ENCODE data around the gene CEBPB. TPM values are rescaled to one million over a fixed set of nuclear protein-coding genes. Genes with fewer than 3 reads are reported as not detected.

Gene CEBPB
- 36.2 and 36.4 TPM in 2 replicates for total RNA-seq

DNA sequence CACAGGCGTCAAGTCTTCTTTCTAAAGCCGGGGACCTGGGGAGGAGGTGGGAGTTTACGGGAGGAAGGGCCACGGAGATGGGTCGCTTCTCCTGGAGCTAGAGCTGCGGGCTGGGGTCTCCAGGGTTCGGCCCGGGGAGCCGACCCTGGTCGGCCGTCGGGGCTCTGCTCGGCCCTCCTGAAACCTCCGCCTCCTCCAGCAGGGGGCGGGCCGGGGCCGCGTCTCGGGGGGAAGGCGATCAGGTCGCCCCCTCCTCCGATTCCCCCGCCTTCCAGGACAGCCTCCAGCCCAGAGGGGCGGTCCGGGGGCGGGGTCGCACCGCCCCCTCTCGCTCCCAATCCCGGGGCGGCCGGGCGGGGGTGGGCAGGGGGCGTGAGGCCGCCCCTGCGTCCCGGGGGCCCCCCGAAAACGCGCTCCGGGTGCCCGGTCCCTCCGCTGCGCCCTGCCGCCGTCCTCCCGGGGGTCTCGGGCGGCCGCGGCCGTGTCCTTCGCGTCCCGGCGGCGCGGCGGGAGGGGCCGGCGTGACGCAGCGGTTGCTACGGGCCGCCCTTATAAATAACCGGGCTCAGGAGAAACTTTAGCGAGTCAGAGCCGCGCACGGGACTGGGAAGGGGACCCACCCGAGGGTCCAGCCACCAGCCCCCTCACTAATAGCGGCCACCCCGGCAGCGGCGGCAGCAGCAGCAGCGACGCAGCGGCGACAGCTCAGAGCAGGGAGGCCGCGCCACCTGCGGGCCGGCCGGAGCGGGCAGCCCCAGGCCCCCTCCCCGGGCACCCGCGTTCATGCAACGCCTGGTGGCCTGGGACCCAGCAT is at the start of gene CEBPB:
Gene CEBPB, plus strand, starts transcription at position 580 of the 814 bp plus-strand sequence. Its CDS starts 204 bp downstream, at position 784.
- H3K4me1 Mint-ChIP-seq (ENCODE audit: low read depth), result peaks cover 27% of the 10 kb centered on the region
- H3K4me3 Mint-ChIP-seq (ENCODE audit: low read depth), result peak within 1 kb of the TSS; percentile 79
- peaks cover 7% of the 10 kb centered on the region for H3K27me3 Mint-ChIP-seq (ENCODE audit: low read depth)
- peak; percentile 78 for DNase-seq (ENCODE audit: low spot score)
- intact Hi-C loops (cut with micrococcal nuclease), result loop anchor here (1.0 to 5.0 kb wide), 7 partner anchors 97 to 382 kb away; partner anchors contain the start of gene PTPN1
- no peaks in the 10 kb centered on the region for H3K9me3 Mint-ChIP-seq
- H3K27ac Mint-ChIP-seq, result peak within 1 kb of the TSS; percentile 86
- peaks cover 29% of the 10 kb centered on the region for H3K36me3 Mint-ChIP-seq (ENCODE audit: low read depth)

DNA sequence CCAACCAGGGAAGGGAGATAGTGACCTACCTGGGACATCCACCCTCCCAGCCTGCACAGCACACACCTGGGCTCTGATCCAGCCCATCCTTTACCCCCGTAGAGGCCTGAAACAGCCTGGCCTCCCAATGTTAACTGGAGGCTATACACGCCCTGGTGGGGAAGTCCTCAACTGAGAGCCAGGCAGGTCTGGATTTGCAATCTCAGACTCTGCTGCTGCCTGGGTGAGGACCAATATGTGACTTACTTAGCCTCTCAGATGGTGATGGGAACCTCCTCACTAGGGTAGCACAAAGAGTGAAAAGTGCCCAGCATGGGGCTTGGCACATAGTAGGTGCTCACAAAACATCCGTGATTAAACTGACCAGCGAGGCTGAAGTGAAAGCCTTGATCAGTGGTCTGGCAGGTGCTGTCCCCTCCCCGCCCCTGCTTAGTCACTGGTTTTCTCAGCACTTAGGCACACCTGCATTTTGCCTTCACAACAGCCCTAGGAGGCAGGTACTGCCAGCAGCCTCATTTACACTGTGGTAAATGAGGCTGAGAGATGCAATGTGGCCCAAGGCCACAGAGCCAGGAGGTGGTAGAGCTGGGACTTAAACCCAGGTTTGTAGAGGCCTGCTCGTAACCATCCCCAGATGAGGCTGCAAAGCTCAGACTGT is 49.5 kb upstream of the CEBPB start:
- peaks cover 17% of the 10 kb centered on the region for H3K4me1 Mint-ChIP-seq (ENCODE audit: low read depth)
- no peak overlapping the region for H3K27ac Mint-ChIP-seq
- intact Hi-C loops (cut with micrococcal nuclease), result no loop called here
- peaks cover 40% of the 10 kb centered on the region for H3K36me3 Mint-ChIP-seq (ENCODE audit: low read depth)
- no peak for DNase-seq (ENCODE audit: low spot score)
- no peaks in the 10 kb centered on the region for H3K27me3 Mint-ChIP-seq (ENCODE audit: low read depth)
- no peaks in the 10 kb centered on the region for H3K9me3 Mint-ChIP-seq
- H3K4me3 Mint-ChIP-seq (ENCODE audit: low read depth), result no peak overlapping the region

DNA sequence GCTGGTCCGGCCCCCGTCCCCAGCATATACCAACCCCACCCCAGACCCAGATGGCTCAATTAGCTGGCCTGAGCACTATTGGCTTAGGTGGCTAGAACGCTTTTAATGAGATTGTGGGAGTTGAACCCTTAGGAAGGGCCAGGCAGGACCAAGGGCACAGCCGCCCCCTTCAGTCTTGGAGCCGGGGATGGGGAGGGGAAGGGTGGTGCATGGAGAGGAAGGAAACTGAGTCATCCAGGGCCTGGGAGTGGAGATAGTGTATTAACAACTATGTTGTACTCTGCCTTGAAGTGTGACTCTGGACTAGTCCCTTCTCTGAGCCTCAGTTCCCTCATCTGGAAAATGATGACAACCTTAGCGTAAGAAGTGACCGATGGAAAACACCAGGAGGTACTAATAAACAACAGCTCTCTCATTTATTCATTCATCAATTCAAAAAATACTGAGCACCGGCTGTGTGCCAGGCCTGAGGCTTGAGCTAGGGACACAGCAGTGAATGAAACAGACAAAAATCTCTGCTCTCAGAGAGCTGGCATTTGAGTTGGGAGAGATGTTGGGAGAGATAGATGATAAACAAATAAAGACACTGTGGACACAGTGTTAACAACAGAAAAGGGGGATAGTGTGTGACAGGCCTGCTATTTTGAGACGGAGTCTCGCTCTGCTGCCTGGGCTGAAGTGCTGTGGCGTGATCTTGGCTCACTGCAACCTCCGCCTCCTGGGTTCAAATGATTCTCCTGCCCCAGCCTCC is 48.6 kb upstream of the CEBPB start:
- Mint-ChIP-seq H3K4me3 (ENCODE audit: low read depth) (no peak overlapping the region), H3K36me3 (ENCODE audit: low read depth) (peaks cover 47% of the 10 kb centered on the region), H3K27ac (no peak overlapping the region), H3K4me1 (ENCODE audit: low read depth) (peaks cover 26% of the 10 kb centered on the region), H3K27me3 (ENCODE audit: low read depth) (no peaks in the 10 kb centered on the region), H3K9me3 (no peaks in the 10 kb centered on the region)
- DNase-seq (ENCODE audit: low spot score), result no peak
- intact Hi-C loops (cut with micrococcal nuclease), result no loop called here

DNA sequence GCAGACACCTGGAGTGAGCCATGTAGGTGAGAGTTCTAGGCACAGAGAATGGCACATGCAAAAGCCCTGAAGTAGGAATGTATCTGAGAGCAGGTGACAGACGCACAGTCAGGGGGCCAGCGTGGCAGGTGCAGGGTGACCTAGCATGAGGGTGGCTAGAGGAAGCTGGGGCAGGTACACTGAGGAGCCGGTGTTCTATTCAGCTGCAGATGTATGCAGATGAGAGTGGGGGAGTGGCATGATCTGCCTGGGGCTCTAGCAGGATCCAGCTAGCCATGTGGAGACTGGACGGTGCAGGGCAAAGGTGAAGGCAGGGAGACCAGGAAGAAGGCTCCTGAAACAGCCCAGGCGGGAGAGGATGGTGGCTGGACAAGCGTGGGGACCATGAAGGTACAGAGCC is 47.8 kb upstream of the CEBPB start:
- no peak overlapping the region for H3K4me3 Mint-ChIP-seq (ENCODE audit: low read depth)
- H3K27ac Mint-ChIP-seq, result peak overlapping the region; percentile 12
- H3K36me3 Mint-ChIP-seq (ENCODE audit: low read depth), result peaks cover 54% of the 10 kb centered on the region
- intact Hi-C loops (cut with micrococcal nuclease), result no loop called here
- H3K27me3 Mint-ChIP-seq (ENCODE audit: low read depth), result no peaks in the 10 kb centered on the region
- H3K4me1 Mint-ChIP-seq (ENCODE audit: low read depth), result peaks cover 32% of the 10 kb centered on the region
- no peaks in the 10 kb centered on the region for H3K9me3 Mint-ChIP-seq
- no peak for DNase-seq (ENCODE audit: low spot score)

DNA sequence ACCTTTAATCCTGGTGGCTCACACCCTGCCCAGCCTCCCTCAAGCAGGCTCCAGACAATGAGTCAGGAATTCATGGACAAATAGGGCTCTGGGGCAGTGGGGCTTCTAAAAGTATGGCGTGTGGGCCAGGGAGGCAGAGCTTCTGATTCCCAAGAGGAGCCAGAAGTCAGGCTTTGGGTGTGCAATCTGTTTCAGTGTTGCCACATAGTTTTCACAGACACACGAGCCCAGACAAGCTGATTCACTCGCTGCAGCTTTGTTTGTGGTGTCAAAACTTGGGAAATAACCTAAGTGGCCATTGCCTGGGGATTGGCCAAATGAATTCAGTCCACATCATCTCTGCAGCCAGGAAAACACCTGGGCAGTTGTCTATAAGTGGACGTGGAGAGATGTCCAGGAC is 46.3 kb upstream of the CEBPB start:
- Mint-ChIP-seq H3K36me3 (ENCODE audit: low read depth) (peaks cover 58% of the 10 kb centered on the region), H3K4me1 (ENCODE audit: low read depth) (peaks cover 42% of the 10 kb centered on the region), H3K27me3 (ENCODE audit: low read depth) (no peaks in the 10 kb centered on the region), H3K9me3 (no peaks in the 10 kb centered on the region), H3K4me3 (ENCODE audit: low read depth) (no peak overlapping the region), H3K27ac (peak overlapping the region; percentile 33)
- intact Hi-C loops (cut with micrococcal nuclease), result no loop called here
- no peak for DNase-seq (ENCODE audit: low spot score)

DNA sequence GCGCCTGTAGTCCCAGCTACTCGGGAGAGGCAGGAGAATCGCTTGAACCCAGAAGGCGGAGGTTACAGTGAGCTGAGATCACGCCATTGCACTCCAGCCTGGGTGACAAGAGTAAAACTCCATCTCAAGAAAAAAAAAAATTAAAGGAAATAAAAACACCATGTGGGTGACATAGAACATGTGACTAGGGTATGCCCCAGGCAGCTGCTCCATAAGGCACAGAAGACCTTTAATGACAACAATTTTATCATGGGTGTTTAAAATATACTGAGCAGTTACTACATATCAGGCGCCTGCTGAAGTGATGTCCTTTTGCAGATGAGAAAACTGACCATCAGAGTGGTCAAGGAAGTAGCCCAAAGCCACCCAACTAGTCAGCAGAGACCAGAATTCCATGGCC is 45.1 kb upstream of the CEBPB start:
- Mint-ChIP-seq H3K4me1 (ENCODE audit: low read depth) (peaks cover 43% of the 10 kb centered on the region), H3K4me3 (ENCODE audit: low read depth) (no peak overlapping the region), H3K36me3 (ENCODE audit: low read depth) (peaks cover 59% of the 10 kb centered on the region), H3K9me3 (no peaks in the 10 kb centered on the region), H3K27me3 (ENCODE audit: low read depth) (no peaks in the 10 kb centered on the region), H3K27ac (peak overlapping the region; percentile 96)
- DNase-seq (ENCODE audit: low spot score), result no peak
- intact Hi-C loops (cut with micrococcal nuclease), result no loop called here

DNA sequence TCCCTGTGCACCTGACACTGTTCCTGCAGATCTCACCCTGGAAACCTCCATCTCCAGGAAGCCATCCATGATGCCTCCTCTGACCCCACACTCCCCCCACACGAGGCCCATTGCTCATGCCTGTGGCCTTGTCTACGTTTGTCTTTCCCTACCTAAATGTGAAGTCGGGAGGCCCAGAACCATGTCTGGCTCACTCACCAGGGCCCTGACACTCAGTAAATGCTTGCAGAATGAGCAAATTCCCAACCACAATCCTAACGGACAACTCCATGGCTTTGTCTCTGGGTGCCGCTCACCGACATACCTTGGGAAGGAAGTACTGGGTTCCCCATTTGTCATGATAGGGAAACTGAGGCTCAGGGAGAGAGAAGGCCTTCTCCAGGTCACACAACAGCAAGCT is 44.4 kb upstream of the CEBPB start:
- intact Hi-C loops (cut with micrococcal nuclease), result loop anchor here (2.0 kb wide), 2 partner anchors 25 to 33 kb away; partner anchors contain the start of gene UBE2V1

DNA sequence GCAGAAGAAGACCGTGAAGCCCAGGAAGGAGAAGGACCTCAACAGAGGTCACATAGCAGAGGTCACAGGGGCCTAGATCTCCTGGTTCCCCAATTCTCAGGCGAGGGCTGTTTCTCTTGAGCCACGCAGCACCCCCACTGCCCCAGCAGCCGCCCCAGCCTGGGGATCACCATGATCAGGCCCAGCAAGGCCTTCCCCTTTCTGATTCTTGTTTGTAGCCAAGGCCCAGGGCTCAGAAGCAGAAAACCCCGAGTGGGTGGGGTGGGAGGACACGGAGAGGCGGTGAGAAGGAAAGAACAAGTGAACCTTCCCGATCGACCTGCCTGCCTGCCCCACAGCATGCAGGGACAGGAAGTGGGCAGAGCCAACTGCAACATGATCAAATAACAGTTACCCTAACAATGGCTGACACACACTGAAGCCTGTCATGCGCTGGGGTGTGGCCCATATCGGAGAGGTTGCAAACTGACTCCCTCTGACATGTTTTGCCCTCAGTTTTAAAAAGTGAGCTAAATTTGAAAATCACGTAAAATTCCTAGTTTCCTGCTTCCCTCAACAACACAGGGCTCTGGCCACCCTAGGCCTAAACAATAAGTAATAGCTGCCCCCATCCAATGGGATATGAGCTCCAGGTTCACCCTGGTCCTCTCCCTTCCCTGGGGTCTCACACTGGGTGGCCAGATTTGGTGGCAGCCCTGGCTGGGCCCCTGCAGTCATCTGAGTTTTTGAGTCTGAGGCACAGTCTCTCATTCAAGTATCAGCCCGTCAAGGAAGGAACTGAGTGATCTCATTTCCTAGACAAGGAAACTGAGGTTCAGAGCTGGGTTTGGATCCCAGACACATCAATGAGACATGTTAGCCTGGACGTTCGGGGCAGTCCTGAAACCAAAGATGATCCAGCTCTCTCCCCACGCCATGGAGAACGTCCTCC is 43.6 kb upstream of the CEBPB start:
- no peaks in the 10 kb centered on the region for H3K9me3 Mint-ChIP-seq
- peak; percentile 76 for DNase-seq (ENCODE audit: low spot score)
- peaks cover 61% of the 10 kb centered on the region for H3K36me3 Mint-ChIP-seq (ENCODE audit: low read depth)
- intact Hi-C loops (cut with micrococcal nuclease), result loop anchor here (1.0 to 2.0 kb wide), 3 partner anchors 19 to 34 kb away; partner anchors contain the start of gene UBE2V1
- peaks cover 52% of the 10 kb centered on the region for H3K4me1 Mint-ChIP-seq (ENCODE audit: low read depth)
- no peaks in the 10 kb centered on the region for H3K27me3 Mint-ChIP-seq (ENCODE audit: low read depth)
- peak overlapping the region; percentile 75 for H3K4me3 Mint-ChIP-seq (ENCODE audit: low read depth)
- peak overlapping the region; percentile 96 for H3K27ac Mint-ChIP-seq

More for the DNA sequence above, 44.4 kb upstream of the CEBPB start:
- Mint-ChIP-seq H3K9me3 (no peaks in the 10 kb centered on the region), H3K36me3 (ENCODE audit: low read depth) (peaks cover 63% of the 10 kb centered on the region), H3K27me3 (ENCODE audit: low read depth) (no peaks in the 10 kb centered on the region), H3K4me3 (ENCODE audit: low read depth) (peak overlapping the region; percentile 75), H3K4me1 (ENCODE audit: low read depth) (peaks cover 48% of the 10 kb centered on the region), H3K27ac (peak overlapping the region; percentile 96)
- no peak for DNase-seq (ENCODE audit: low spot score)

DNA sequence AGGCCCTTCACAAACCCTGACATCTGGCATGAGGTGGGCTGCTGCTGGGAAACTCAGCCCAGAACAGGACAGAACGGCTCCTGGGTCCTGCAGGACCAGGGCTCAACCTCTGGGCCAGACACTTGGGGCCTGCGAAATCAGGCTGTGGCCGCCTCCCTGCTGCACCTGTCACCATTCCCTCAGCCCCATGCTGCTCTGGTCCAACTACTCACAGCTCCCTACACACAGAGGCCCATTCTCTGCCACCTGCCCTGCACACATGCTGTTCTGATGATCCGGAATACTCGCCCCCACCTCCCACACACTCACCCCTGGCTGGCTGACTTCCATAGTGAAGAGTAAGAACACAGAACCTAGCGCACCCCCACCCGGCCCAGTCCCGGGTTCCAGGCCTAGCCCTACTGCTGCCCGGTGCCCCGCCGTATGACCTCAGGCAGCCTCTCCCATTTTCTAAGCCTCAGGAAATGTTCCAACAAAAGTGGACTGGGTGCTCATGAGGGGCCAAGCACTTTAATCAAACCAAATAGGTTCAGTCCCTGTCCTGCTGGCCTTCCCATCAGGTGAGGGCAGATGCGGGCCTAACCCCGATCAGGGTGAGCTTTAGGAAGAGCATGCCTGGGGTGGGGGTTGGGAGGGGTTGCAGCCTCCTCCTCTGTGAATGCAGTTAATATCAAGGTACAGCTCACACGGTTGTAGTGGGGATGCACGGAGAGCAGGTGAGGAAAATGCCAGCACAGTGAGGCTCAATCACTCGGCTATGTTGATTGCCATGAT is 41.0 kb upstream of the CEBPB start:
- H3K27ac Mint-ChIP-seq, result peak overlapping the region; percentile 17
- no peaks in the 10 kb centered on the region for H3K27me3 Mint-ChIP-seq (ENCODE audit: low read depth)
- H3K9me3 Mint-ChIP-seq, result no peaks in the 10 kb centered on the region
- DNase-seq (ENCODE audit: low spot score), result no peak
- intact Hi-C loops (cut with micrococcal nuclease), result no loop called here
- H3K4me3 Mint-ChIP-seq (ENCODE audit: low read depth), result no peak overlapping the region
- peaks cover 60% of the 10 kb centered on the region for H3K4me1 Mint-ChIP-seq (ENCODE audit: low read depth)
- peaks cover 48% of the 10 kb centered on the region for H3K36me3 Mint-ChIP-seq (ENCODE audit: low read depth)

DNA sequence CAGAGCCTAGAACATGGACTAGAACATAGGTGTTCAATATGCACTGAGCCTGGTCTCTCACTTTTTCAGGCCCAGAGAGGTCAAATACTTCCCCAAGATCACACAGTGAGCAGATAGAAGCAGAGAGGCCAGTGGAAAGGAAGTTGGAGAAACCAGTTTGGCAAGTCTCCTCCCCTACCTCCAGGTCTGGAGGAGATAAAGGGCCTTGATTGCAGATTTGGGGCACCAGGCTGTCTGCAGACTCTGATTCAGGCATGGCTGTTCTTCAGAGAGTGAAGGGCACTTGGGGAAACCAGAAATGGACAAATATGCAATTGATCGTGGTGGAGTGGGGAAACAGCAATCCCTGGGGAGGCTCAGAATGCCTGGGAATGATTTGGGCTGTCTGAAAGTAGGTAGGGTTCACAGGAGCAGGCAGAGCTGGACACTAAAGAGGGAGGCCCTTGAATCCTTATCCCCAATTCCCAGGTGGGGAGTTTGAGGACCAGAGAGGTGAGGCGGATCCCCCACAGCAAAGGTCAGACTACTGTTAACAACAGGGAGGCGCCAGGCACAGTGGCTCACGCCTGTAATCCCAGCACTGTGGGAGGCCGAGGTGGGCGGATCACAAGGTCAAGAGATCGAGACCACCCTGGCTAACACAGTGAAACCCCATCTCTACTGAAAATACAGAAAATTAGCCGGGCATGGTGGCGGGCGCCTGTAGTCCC is 39.4 kb upstream of the CEBPB start:
- intact Hi-C loops (cut with micrococcal nuclease), result no loop called here
- Mint-ChIP-seq H3K4me3 (ENCODE audit: low read depth) (peak overlapping the region; percentile 78), H3K36me3 (ENCODE audit: low read depth) (peaks cover 44% of the 10 kb centered on the region), H3K9me3 (no peaks in the 10 kb centered on the region), H3K27me3 (ENCODE audit: low read depth) (no peaks in the 10 kb centered on the region), H3K27ac (peak overlapping the region; percentile 70), H3K4me1 (ENCODE audit: low read depth) (peaks cover 57% of the 10 kb centered on the region)
- no peak for DNase-seq (ENCODE audit: low spot score)
